SW480 (cell line): Measurements from ENCODE around the gene CMYA5.

ENCODE experiments used
- DNase-seq: peaks from one replicate; pipeline ENCODE4 v3.0.0-alpha.2; 2016; ENCODE audit warnings: low spot score

CMYA5 gene

DNA sequence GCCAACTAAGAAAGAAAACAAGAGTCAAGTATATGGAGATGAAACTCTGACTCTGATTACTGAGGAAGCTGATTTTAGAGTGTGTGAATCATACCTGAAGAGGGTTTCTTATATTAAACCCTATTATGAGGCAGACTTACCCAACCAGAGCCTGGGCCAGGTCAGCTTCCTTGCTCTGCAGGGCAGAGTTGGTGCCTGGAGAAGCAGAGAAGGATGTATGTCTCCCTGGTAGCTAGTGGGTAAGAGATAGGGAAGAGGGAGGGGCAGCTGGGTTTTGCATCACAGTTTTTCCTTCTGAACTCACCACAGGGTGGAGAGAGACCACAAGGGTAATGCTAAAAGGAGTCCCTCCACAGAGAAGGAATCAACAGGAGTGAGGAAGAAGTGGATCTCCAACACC, 104.1 kb downstream of the CMYA5 start:
- no peak for DNase-seq

DNA sequence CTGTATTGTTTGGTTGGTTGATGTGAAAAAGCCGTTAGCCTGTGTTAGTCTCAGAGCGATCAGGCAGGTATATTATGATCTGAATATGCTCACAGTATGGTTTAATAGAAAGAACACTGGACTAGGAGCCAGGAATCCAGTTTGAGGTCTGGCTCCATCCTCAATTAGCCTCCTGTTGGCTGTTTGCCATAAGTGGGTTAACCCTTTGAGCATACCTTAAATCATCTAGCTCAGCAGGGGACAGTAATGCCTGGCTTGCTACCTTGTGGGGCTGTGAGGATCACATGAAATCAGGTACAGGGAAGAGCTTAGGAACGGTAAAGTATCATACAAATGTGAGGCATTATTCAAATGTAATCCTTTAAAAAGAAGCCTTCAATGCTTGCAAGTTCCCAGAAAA, 104.7 kb downstream of the CMYA5 start:
- DNase-seq: no peak

DNA sequence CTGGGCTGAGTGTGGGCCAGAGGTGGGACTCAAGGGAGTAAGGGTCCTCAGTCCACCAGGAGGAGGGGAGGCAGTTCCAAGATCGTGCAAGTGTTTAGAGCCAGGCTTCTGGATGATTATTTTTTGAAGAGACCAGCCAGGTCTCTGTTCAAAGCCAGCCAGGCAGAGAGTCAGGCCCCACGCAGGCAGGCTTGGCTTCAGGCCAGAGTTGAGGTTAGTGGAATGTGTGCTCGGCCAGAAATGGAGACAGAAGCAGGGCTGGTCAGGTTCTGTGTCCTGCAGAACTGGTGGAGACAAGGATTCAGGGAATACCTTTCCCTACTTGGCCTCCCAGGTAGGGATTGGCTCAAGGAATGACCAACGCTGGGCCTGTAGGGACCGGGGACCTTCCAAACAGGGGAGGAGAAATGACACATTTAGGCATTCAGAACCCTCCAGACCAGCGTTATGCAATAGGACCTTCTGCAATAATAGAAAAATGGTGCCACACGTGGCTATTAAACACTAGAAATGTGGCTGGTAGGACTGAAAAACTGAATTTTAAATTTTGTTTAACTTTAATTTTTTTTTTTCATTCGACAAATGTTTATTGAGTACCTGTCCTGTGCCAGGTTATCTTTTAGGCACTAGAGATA, 106.2 kb downstream of the CMYA5 start:
- peak; percentile 2 for DNase-seq

DNA sequence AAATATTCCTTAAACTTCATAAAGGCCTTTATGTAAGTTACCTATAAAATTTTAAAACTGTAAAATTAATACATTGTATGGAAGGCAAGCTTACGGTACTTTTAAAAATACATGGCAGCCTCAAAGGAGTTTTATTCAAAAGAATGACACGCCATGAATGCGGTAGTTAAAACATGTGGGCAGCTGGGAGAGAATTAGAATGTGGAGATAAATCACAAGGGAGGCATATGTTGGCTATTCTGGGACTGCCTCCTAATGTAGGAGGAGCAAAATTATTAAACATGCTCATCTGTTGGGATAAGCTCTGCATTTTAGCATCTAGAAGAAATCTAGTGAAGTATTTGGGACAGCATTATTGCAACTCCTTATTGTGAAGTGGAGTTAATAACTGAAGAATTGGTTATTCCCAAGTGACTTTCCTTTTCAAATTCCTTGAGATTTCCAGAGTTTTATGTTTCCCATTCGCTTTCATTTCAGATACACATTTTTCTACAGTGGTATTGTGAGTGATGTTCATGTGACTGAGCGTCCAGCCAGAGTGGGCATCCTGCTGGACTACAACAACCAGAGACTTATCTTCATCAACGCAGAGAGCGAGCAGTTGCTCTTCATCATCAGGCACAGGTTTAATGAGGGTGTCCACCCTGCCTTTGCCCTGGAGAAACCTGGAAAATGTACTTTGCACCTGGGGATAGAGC, 109.4 kb downstream of the CMYA5 start:
- no peak for DNase-seq

GRCh38 chr5:79800979-79801827, 111.6 kb downstream of the CMYA5 start:
- DNase-seq: peak; percentile 2

- no peak for DNase-seq
These were observed 112.8 kb downstream of the CMYA5 start for GRCh38 chr5:79802406-79802805.

- no peak for DNase-seq
These were observed 113.4 kb downstream of the CMYA5 start for GRCh38 chr5:79803007-79803406.

DNA sequence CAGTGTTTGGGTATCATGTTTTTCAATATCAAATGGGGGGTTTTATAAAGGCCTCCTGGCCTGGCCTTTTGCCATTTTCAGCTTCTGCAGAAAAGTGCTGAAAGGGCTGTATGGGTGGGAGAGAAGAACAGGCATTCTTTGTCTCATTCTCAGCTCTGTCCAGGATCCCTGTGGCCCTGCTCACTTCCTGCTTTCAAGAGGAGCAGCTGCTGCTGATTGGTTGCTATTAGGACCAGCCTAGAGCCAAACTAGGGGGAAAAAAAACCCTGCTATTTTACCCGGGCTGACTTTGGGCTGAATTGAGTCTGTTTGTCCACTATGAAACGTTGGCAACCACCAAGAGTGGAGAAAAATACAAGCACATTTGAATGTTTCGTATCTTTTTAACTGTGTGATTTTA, 117.1 kb downstream of the CMYA5 start:
- DNase-seq: no peak

DNA sequence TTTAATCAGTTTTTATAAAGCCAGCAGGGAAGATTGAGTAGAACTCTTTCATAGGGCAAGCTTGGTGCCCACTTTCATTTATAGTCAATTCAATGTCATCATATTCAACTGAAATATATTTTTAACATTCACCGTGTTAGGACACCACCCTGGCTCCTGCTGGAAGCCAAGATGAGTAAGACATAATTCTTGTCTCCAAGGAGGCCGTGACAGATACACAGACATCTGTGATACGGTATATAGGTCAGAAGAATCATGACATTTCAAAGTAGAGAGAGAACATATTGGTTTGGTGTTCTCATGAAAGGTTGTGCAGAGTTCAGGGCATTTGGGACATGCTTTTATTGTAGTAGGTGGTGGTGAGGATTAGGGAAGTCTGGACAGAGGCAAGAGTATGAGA, 120.1 kb downstream of the CMYA5 start:
- DNase-seq: no peak

DNA sequence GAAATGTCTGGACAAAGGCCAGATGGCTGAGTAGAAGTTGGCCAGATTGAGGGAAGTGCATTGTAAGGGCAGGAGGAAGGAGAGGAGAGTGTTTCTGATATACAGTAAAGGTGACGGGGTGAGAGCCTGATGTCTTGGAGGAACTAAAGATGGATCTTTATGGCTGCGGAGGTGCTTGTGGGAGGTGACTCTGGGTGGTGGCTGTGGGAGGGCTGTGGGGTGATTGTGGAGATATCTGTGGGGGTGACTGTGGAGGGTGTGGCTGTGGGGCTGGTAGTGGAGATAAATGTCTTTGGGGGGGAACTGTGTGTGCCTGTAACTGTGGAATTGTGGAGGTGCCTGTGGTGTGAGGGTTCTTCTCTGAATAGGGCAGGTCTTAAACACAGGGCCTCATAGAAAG, 121.4 kb downstream of the CMYA5 start:
- no peak for DNase-seq

DNA sequence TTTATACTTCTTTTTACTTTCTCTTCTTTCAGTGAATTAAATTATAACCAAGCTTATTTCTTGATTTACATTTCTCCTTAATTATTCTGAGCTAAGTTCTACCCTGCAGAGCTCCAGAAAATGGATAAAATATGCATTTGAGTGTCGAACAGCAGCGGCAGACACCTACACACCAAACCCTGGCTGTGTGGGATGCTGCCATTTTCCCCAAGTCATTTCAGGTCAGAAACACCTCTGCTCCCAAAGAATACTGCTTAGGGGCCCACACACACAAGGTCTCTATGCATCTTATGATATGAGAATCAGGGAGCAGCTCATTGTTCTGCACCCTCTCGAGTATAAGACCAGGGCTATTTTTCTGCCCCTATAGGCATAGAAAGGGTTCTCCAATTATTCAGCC, 122.3 kb downstream of the CMYA5 start:
- DNase-seq: no peak

GRCh38 chr5:79814699-79815098, 125.1 kb downstream of the CMYA5 start:
- no peak for DNase-seq

DNA sequence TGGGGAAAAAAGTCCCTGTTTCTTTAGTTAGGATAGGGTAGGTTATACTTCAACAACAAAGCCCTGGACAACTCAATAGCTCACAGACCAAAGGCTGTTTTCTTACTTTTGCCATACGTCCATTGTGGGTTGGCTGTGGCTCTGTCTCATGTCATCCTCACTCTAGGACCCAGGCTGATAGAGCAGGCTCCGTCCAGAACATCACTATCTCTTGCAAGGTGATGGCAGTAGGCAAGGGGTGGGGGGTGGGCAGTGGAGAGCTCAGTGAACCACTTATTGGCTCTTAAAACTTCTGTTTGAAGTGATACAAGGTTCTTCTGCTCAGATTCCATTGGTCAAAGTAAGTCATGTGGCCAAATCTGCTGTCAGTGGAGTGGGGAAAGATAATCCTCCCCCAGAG, 126.4 kb downstream of the CMYA5 start:
- DNase-seq: no peak

DNA sequence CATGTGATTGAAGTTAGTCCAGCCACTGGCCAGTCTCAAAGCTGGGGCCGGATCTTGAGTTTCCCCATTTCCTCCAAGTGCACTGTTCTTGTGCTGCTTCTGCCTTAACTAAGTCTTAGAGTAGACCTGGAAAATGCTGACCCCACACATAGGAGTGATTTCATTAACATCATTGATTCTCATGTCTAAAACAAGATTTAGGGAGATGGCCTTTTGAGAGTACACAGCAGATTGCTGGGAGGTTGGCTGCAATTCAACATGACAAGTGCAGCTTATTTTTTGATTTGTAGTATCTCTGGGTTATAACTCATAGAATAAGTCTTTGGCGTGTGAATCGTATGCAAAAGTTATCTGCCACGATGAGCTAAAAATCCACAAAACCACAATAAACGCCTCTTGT, 131.0 kb downstream of the CMYA5 start:
- DNase-seq: no peak

DNA sequence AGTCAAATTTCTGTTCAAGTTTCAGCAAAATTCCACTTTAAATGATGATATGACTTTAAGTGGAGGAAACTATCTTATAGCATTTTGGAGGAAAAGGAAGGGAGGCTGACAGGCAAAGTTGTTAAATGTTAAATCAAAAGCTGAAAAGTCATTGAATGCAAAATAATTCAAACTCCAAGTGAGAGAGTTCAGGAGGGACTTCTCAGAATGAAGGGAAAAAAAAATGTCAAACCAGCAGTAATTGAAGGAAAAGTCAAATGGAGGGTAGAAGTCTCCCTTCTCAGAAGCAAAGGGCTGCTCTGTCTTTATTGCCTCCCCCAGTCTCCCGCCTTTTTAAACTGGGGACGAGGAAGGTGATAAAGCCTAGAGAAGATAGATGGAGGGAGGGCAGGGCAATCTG, 134.8 kb downstream of the CMYA5 start:
- no peak for DNase-seq

DNA sequence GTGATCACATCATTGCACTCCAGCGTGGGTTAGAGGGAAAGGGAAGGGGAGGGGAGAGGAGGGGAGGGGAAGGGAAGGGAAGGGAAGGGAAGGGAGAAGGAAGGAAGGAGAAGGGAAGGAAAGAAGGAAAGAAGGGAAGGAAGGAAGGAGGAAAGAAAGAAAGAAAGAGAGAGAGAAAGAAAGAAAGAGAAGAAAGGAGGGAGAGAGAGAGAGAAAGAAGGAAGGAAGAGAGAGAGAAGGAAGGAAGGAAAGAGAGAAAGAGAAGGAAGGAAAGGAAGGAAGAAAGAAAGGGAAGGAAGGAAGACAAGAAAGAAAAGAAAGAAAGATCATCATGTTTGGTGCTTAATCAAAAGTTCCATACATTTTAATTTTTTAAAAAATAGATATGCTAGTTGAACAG, 136.2 kb downstream of the CMYA5 start:
- DNase-seq: no peak

DNA sequence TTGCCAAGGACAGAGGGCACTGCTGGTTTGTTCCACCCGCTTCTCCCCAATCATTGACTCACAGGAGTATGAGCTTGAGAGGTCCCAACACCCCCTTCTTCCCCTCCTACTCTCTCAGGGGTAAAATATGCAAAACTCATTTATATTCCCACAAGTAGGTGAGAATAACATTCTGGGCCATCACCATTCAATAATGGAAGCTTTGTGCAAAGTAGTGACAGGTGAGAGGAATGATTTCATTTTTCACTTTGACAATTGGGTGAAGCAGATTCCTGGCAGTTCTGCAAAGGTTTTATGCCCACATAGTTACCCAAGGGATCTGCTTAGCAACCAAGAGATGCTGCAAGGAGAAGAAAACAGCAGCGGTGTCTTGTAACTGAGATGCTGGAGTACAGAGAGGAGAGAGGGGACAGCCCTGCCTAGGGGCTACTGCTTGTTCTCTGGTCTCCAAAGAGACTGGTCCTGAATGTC, 137.6 kb downstream of the CMYA5 start:
- DNase-seq: no peak

GRCh38 chr5:79829260-79829659, 139.6 kb downstream of the CMYA5 start:
- no peak for DNase-seq

DNA sequence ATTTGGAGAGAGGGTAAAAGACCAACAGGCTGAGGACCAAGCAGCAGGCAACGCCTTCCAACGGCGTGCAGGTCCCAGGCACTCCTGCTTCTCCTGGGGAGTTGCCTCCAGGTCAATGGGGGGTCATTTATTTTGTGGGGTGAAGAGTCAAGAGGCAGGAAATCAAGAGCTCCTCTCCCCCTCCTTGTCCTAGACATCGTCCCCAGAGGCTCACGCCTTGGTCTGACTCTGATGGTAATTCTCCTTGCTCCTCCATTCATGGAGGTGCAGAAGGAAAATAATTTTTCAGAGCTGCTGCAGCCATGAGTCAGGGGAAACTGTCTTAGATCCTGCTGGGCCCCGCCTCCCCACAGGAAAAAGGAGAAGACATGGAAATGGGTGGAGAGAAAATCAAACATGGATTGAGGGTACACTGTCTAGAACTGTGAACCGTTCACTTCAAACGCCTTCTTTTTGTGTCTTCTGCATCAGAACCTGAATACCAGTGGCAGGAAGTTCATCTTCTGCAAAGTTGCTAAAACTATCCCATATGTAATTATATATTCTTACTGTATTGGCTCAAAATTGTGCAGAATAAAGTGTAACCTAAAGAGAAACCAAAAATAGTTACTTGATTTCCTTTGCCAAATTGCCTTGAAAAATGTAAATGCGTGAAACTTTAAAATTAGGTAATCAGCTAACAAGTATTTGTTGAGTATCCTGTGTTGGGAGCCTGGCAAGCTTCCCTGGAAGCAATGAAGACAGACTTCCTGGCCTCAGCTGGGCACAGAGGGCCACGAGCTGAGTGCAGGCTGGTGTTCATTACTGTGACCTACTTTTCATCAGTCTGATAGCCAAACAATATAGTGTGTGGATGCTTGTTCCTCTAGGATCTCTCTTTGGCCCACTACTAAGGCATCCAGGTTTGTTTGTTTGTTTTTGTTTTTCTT, 142.0 kb downstream of the CMYA5 start:
- no peak for DNase-seq

- DNase-seq: no peak
These were observed 143.3 kb downstream of the CMYA5 start for GRCh38 chr5:79832911-79833310.

DNA sequence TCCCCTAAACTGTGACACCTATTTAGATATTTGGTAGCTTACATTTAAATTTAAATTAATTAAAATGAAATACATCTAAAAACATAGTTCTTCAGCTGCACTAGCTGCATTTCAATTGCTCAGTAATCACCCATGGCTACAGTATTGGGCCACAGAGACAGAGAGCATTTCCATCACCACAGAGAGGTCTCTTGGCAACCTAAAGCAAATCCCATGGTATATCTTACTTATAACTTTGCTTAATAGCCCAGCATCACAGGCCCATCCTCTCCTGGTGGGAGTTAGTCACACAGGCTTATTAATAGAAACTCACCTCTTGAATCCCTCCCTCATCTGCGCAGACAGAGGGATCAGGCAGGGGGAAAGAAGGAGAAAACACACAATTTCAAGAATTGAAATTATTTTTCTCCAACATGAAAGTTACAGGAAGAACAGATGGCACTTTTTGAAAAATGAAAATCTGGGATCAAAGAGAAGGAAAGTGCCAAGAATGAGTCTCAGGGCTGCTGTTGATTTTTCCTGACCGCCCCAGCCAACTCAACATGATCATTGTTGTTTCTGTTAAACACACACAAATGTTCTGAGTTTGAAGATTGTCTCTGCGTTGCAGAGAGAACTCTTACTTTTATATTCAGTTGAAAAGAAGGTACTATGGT, 144.6 kb downstream of the CMYA5 start:
- no peak for DNase-seq
